ENCODE measurements around the gene ANO9.

The ANO9 gene

GRCh38 chr11:443542-444199, 1.9 kb upstream of the ANO9 start:
- ChIA-PET POLR2A (interaction anchor here (1.1 kb wide), 1 partner anchor 236 kb away, joined by 3 read pairs; the partner anchor contains the start of genes BET1L and RIC8A), CTCF (interaction anchor here (1.7 to 1.9 kb wide), 2 partner anchors 75 to 192 kb away, joined by 4 to 7 read pairs; no protein-coding TSS in a partner anchor)
- DNase-seq (ENCODE audit: extremely low spot score), result no peak
- no peak for TF ChIP-seq CTCF (IDR thresholded peaks at IDR 0.05; ENCODE audit: control extremely low read depth, extremely low read depth, low read depth, missing control alignments)

GRCh38 chr11:442611-443081, 835 bp upstream of the ANO9 start:
- no peak for TF ChIP-seq CTCF (IDR thresholded peaks at IDR 0.05; ENCODE audit: control extremely low read depth, extremely low read depth, low read depth, missing control alignments)
- ChIA-PET POLR2A (no interaction called here), CTCF (interaction anchor here (1.7 to 1.9 kb wide), 2 partner anchors 76 to 191 kb away, joined by 4 to 7 read pairs; no protein-coding TSS in a partner anchor)
- no peak for DNase-seq (ENCODE audit: extremely low spot score)

- ChIA-PET POLR2A (no interaction called here), CTCF (interaction anchor here (1.2 to 2.5 kb wide), 4 partner anchors 34 to 80 kb away, joined by 3 to 11 read pairs (median 4); no protein-coding TSS in a partner anchor)
- TF ChIP-seq CTCF (IDR thresholded peaks at IDR 0.05; ENCODE audit: control extremely low read depth, extremely low read depth, low read depth, missing control alignments), result no peak
- DNase-seq (ENCODE audit: extremely low spot score), result no peak
Observed at GRCh38 chr11:441043-441417, 781 bp downstream of the ANO9 start.

GRCh38 chr11:440065-441042, 1.5 kb downstream of the ANO9 start:
- CTCF ChIA-PET, result interaction anchor here (0.8 to 2.5 kb wide), 8 partner anchors 8 to 282 kb away, joined by 3 to 15 read pairs (median 3); no protein-coding TSS in a partner anchor
- peak; percentile 27 for TF ChIP-seq CTCF (IDR thresholded peaks at IDR 0.05; ENCODE audit: control extremely low read depth, extremely low read depth, low read depth, missing control alignments)

GRCh38 chr11:439315-440064, 2.3 kb downstream of the ANO9 start:
- DNase-seq (ENCODE audit: extremely low spot score), result no peak
- no peak for TF ChIP-seq CTCF (IDR thresholded peaks at IDR 0.05; ENCODE audit: control extremely low read depth, extremely low read depth, low read depth, missing control alignments)
- ChIA-PET CTCF (interaction anchor here (0.8 to 2.5 kb wide), 5 partner anchors 9 to 80 kb away, joined by 3 to 15 read pairs (median 5); no protein-coding TSS in a partner anchor), POLR2A (interaction anchor here (0.6 to 1.0 kb wide), 2 partner anchors 9 to 27 kb away, joined by 3 to 5 read pairs; no protein-coding TSS in a partner anchor)

More at GRCh38 chr11:440065-441042, 1.5 kb downstream of the ANO9 start:
- DNase-seq (ENCODE audit: extremely low spot score), result no peak
- POLR2A ChIA-PET, result interaction anchor here (0.6 kb wide), 2 partner anchors 28 to 220 kb away, joined by 5 to 15 read pairs; no protein-coding TSS in a partner anchor
